HG03521 (cell line): ENCODE results near the gene GABBR2.

ENCODE experiments used
- ATAC-seq: cut with Tn5 transposase; IDR thresholded peaks from one replicate; pipeline ENCODE4 v1.9.1; 2021; ENCODE audit warnings: mild to moderate bottlenecking, moderate library complexity; ENCODE audit not compliant: unreplicated experiment

Gene GABBR2

GRCh38 chr9:98378206-98378780, 330.4 kb downstream of the GABBR2 start:
- no peak for ATAC-seq

GRCh38 chr9:98375138-98375726, 333.5 kb downstream of the GABBR2 start:
- no peak for ATAC-seq

- ATAC-seq: no peak
Measured at GRCh38 chr9:98374385-98375051, 334.2 kb downstream of the GABBR2 start.

GRCh38 chr9:98373609-98374008, 335.1 kb downstream of the GABBR2 start:
- ATAC-seq: no peak

- ATAC-seq: no peak
Measured at GRCh38 chr9:98372077-98372836, 336.5 kb downstream of the GABBR2 start.

GRCh38 chr9:98370976-98371315, 337.8 kb downstream of the GABBR2 start:
- no peak for ATAC-seq

- ATAC-seq: no peak
Measured at GRCh38 chr9:98370300-98370975, 338.3 kb downstream of the GABBR2 start.

- ATAC-seq: no peak
Measured at GRCh38 chr9:98369896-98370295, 338.8 kb downstream of the GABBR2 start.

- ATAC-seq: no peak
Measured at GRCh38 chr9:98369471-98369870, 339.3 kb downstream of the GABBR2 start.

- no peak for ATAC-seq
Measured at GRCh38 chr9:98369066-98369425, 339.7 kb downstream of the GABBR2 start.

- ATAC-seq: no peak
Measured at GRCh38 chr9:98368366-98369065, 340.2 kb downstream of the GABBR2 start.

- no peak for ATAC-seq
Measured at GRCh38 chr9:98367923-98368322, 340.8 kb downstream of the GABBR2 start.

- ATAC-seq: no peak
Measured at GRCh38 chr9:98367371-98367900, 341.3 kb downstream of the GABBR2 start.

GRCh38 chr9:98365781-98366180, 343.0 kb downstream of the GABBR2 start:
- no peak for ATAC-seq

GRCh38 chr9:98365227-98365669, 343.5 kb downstream of the GABBR2 start:
- ATAC-seq: no peak

- no peak for ATAC-seq
Measured at GRCh38 chr9:98364086-98364485, 344.6 kb downstream of the GABBR2 start.

- ATAC-seq: no peak
Measured at GRCh38 chr9:98363644-98364043, 345.1 kb downstream of the GABBR2 start.

- no peak for ATAC-seq
Measured at GRCh38 chr9:98362624-98363252, 346.0 kb downstream of the GABBR2 start.

- ATAC-seq: no peak
Measured at GRCh38 chr9:98361645-98362044, 347.1 kb downstream of the GABBR2 start.

GRCh38 chr9:98360176-98360708, 348.5 kb downstream of the GABBR2 start:
- no peak for ATAC-seq
